ENCODE data around the gene IL17RB. TPM values are rescaled to one million over a fixed set of nuclear protein-coding genes. Genes with fewer than 3 reads are reported as not detected.
A peak's percentile ranks its signal among the peaks of the same experiment; 100 is the strongest.

The IL17RB gene
- total RNA-seq, 2 donors from 2014 or later = 6.2 to 8.4 TPM

GRCh38 chr3:53837331-53837730 is 9.0 kb upstream of the IL17RB start:
- no peak overlapping the region for H3K9ac ChIP-seq (ENCODE audit: extremely low read depth, low read length, poor library complexity, severe bottlenecking)
- Mint-ChIP-seq H3K9me3 (no peaks in the 10 kb centered on the region), H3K4me3 (no peak overlapping the region), H3K4me1 (peaks cover 8% of the 10 kb centered on the region), H3K27ac (no peak overlapping the region), H3K27me3 (ENCODE audit: insufficient read depth) (no peaks in the 10 kb centered on the region), H3K36me3 (ENCODE audit: low read depth) (peaks cover 25% of the 10 kb centered on the region)
- no peak for DNase-seq
- peaks cover 6% of the 10 kb centered on the region for H3K36me3 ChIP-seq (ENCODE audit: control insufficient read depth, insufficient read depth, low read length)
- TF ChIP-seq CTCF (conservative IDR thresholded peaks at IDR 0.05) = no peak
- H3K4me1 ChIP-seq (ENCODE audit: control insufficient read depth, insufficient read depth, low read length) = no peaks in the 10 kb centered on the region
- no peaks in the 10 kb centered on the region for H3K27me3 ChIP-seq (ENCODE audit: control insufficient read depth, insufficient read depth, low read length, poor library complexity, severe bottlenecking)
- H3K4me3 ChIP-seq (ENCODE audit: low read length) = no peak overlapping the region
- WGBS, 2 experiments (ENCODE audit: insufficient coverage in 1 of 2, insufficient read length in 1 of 2) = 94 to 96% methylated on average over 7 to 10 of the region's 10 CpGs
- H3K27ac ChIP-seq (ENCODE audit: low read depth, low read length) = no peak overlapping the region
- no peaks in the 10 kb centered on the region for H3K9me3 ChIP-seq (ENCODE audit: control insufficient read depth, low read length)

GRCh38 chr3:53841296-53841695 is 5.1 kb upstream of the IL17RB start:
- 96% methylated on average over 4 to 5 of the region's 5 CpGs for WGBS, 2 experiments (ENCODE audit: insufficient coverage in 1 of 2, insufficient read length in 1 of 2)

GRCh38 chr3:53842436-53843194 is 3.8 kb upstream of the IL17RB start:
- Mint-ChIP-seq H3K9me3 (no peaks in the 10 kb centered on the region), H3K4me1 (peaks cover 39% of the 10 kb centered on the region), H3K4me3 (no peak overlapping the region), H3K27me3 (ENCODE audit: insufficient read depth) (peaks cover 12% of the 10 kb centered on the region), H3K27ac (no peak overlapping the region), H3K36me3 (ENCODE audit: low read depth) (peaks cover 11% of the 10 kb centered on the region)
- no peak overlapping the region for H3K9ac ChIP-seq (ENCODE audit: extremely low read depth, low read length, poor library complexity, severe bottlenecking)
- no peak overlapping the region for H3K27ac ChIP-seq (ENCODE audit: low read depth, low read length)
- TF ChIP-seq CTCF (conservative IDR thresholded peaks at IDR 0.05) = peak; percentile 68
- no peaks in the 10 kb centered on the region for H3K9me3 ChIP-seq (ENCODE audit: control insufficient read depth, low read length)
- 60 to 61% methylated on average over 10 to 12 of the region's 12 CpGs for WGBS, 2 experiments (ENCODE audit: insufficient coverage in 1 of 2, insufficient read length in 1 of 2)
- H3K36me3 ChIP-seq (ENCODE audit: control insufficient read depth, insufficient read depth, low read length) = peaks cover 6% of the 10 kb centered on the region
- peaks cover 12% of the 10 kb centered on the region for H3K27me3 ChIP-seq (ENCODE audit: control insufficient read depth, insufficient read depth, low read length, poor library complexity, severe bottlenecking)
- DNase-seq = peak; percentile 80
- peaks cover 17% of the 10 kb centered on the region for H3K4me1 ChIP-seq (ENCODE audit: control insufficient read depth, insufficient read depth, low read length)
- H3K4me3 ChIP-seq (ENCODE audit: low read length) = no peak overlapping the region

More at GRCh38 chr3:53841296-53841695, 5.1 kb upstream of the IL17RB start:
- Mint-ChIP-seq H3K27ac (no peak overlapping the region), H3K4me1 (peaks cover 39% of the 10 kb centered on the region), H3K27me3 (ENCODE audit: insufficient read depth) (no peaks in the 10 kb centered on the region), H3K4me3 (no peak overlapping the region), H3K36me3 (ENCODE audit: low read depth) (peaks cover 14% of the 10 kb centered on the region), H3K9me3 (no peaks in the 10 kb centered on the region)
- Histone ChIP-seq H3K9me3 (ENCODE audit: control insufficient read depth, low read length) (no peaks in the 10 kb centered on the region), H3K36me3 (ENCODE audit: control insufficient read depth, insufficient read depth, low read length) (peaks cover 6% of the 10 kb centered on the region), H3K27ac (ENCODE audit: low read depth, low read length) (no peak overlapping the region), H3K27me3 (ENCODE audit: control insufficient read depth, insufficient read depth, low read length, poor library complexity, severe bottlenecking) (no peaks in the 10 kb centered on the region), H3K4me1 (ENCODE audit: control insufficient read depth, insufficient read depth, low read length) (peaks cover 17% of the 10 kb centered on the region), H3K4me3 (ENCODE audit: low read length) (no peak overlapping the region), H3K9ac (ENCODE audit: extremely low read depth, low read length, poor library complexity, severe bottlenecking) (no peak overlapping the region)
- no peak for DNase-seq
- TF ChIP-seq CTCF (conservative IDR thresholded peaks at IDR 0.05) = peak; percentile 60
